ENCODE results near the gene PLEKHA8.

DNA sequence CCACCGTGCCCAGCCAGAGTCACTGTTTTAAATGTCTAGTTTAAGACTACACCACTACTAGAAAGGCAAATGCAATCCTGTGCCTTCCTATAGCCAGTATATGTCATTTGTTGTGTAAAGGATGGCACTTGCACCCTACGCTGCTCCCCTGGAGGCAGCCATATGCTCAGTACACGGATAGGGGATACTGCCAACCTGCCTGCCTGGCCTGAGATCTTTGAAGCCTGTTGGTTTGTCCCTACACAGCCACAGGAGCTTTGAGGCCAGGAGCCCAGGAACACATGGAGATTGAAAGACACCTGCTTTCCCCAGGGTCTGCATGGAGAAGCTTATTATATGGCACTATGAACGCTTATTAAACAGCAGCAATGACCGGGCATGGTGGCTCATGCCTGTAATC is 36.3 kb upstream of the PLEKHA8 start:
- TF ChIP-seq GATA2 (IDR thresholded peaks at IDR 0.05; ENCODE audit: low read depth, low read length) (no peak), GATA3 (IDR thresholded peaks at IDR 0.05; ENCODE audit: low read depth, low read length) (no peak)
